ENCODE data around the gene LGALS9B.
"Not testable (repeated sequence)": the region's sequence is repeated elsewhere in the genome, so short reads cannot be mapped to it uniquely, and the experiment has no call there.

GRCh38 chr17:20475137-20475831, 7.9 kb upstream of the LGALS9B start:
- TF ChIP-seq EZH2phosphoT487 (IDR thresholded peaks at IDR 0.05; ENCODE audit: insufficient read depth, low read depth); EZH2 (IDR thresholded peaks at IDR 0.05; ENCODE audit: insufficient read depth, poor library complexity, severe bottlenecking): not testable (repeated sequence)

All from GM23248 (cell line).